Keratinocyte (primary cell): ENCODE results near the gene ABLIM1. TPM values are rescaled to one million over a fixed set of nuclear protein-coding genes. Genes with fewer than 3 reads are reported as not detected.

Experiments used
- DNase-seq: peaks from one replicate; pipeline ENCODE4 v3.0.0-alpha.2; 2011; ENCODE audit warnings: low read depth, missing footprints, low spot score
- FAIRE-seq: peaks from 2 replicates; lab custom pipeline; 2011; peaks lifted over from hg19 to GRCh38; lab: Jason Lieb, UNC
- H2AFZ ChIP-seq: 2 replicates; pipeline ENCODE4 v1.6.0; 2012; ENCODE audit warnings: low read length, control low read depth, inconsistent platforms; ENCODE audit not compliant: control insufficient read depth
- H3K27ac ChIP-seq: 2 replicates; pipeline ENCODE4 v1.5.1; 2011; ENCODE audit warnings: low read length; ENCODE audit not compliant: control insufficient read depth, insufficient read depth
- H3K27me3 ChIP-seq: 3 replicates; pipeline ENCODE4 v1.6.0; 2011; ENCODE audit warnings: low read length; ENCODE audit not compliant: control insufficient read depth, insufficient read depth; ENCODE audit errors: extremely low read depth
- H3K36me3 ChIP-seq, 2 experiments: 2 replicates in 1 of 2; 3 replicates in 1 of 2; pipeline ENCODE4 v1.5.1; 2011; ENCODE audit warnings: low read length in 2 of 2, mild to moderate bottlenecking in 1 of 2; ENCODE audit not compliant: control insufficient read depth in 2 of 2, insufficient read depth in 2 of 2; ENCODE audit errors: extremely low read depth in 1 of 2
- H3K4me1 ChIP-seq: 3 replicates; pipeline ENCODE4 v1.5.1; 2011; ENCODE audit warnings: low read length; ENCODE audit not compliant: control insufficient read depth, insufficient read depth; ENCODE audit errors: extremely low read depth
- H3K4me2 ChIP-seq: 3 replicates; pipeline ENCODE4 v1.6.0; 2011; ENCODE audit warnings: low read depth, low read length; ENCODE audit not compliant: control insufficient read depth, insufficient read depth; ENCODE audit errors: extremely low read depth
- H3K4me3 ChIP-seq, 3 experiments: fragments of 200-600 bp in 1 of 3; sonication (generic) in 1 of 3; 2 replicates in 2 of 3; 3 replicates in 1 of 3; pipeline ENCODE4 v1.5.1; 2011 to 2016; ENCODE audit warnings: low read length in 3 of 3, mild to moderate bottlenecking in 3 of 3, control low read depth in 2 of 3, inconsistent platforms in 1 of 3, low read depth in 1 of 3, mixed read lengths in 1 of 3, mixed run types in 1 of 3, moderate library complexity in 1 of 3; ENCODE audit not compliant: control insufficient read depth in 2 of 3, insufficient read depth in 2 of 3; ENCODE audit errors: extremely low read depth in 1 of 3
- H3K79me2 ChIP-seq: 2 replicates; pipeline ENCODE4 v1.6.0; 2012; ENCODE audit warnings: low read length; ENCODE audit not compliant: control insufficient read depth, insufficient read depth
- H3K9ac ChIP-seq: 3 replicates; pipeline ENCODE4 v1.6.0; 2011; ENCODE audit warnings: low read length; ENCODE audit not compliant: control insufficient read depth, insufficient read depth; ENCODE audit errors: extremely low read depth
- H3K9me1 ChIP-seq: 3 replicates; pipeline ENCODE4 v1.6.0; 2011; ENCODE audit warnings: low read length; ENCODE audit not compliant: control insufficient read depth, insufficient read depth; ENCODE audit errors: extremely low read depth
- H3K9me3 ChIP-seq: 2 replicates; pipeline ENCODE4 v1.5.1; 2012; ENCODE audit warnings: low read depth, low read length; ENCODE audit not compliant: control insufficient read depth
- H4K20me1 ChIP-seq: 3 replicates; pipeline ENCODE4 v1.6.0; 2011; ENCODE audit warnings: low read length; ENCODE audit not compliant: control insufficient read depth, insufficient read depth; ENCODE audit errors: extremely low read depth
- EZH2 ChIP-seq: IDR thresholded peaks from one replicate; pipeline ENCODE4 v1.6.1; 2012; ENCODE audit warnings: inconsistent platforms, mild to moderate bottlenecking, low read length, moderate library complexity
- dilution Hi-C: fragments of 300-500 bp; cut with MboI; formaldehyde crosslinking; loops from one replicate; pipeline ENCODE4 v1.7.0; 2020; ENCODE audit warnings: low sequenced_read_pairs; ENCODE audit not compliant: extremely low pct_ligation_motif_present
- polyA plus RNA-seq, 5 experiments: library from polyadenylated mRNA; depleted of rRNA in 3 of 5; stranded (reverse) in 3 of 5; stranded (forward) in 1 of 5; unstranded in 1 of 5; fragments of >200 nt; gene quantifications; 1 replicate in 1 of 5; 2 replicates in 3 of 5; 3 replicates in 1 of 5; pipeline versions ENCODE4 v1.2.1 to v1.2.3, GENCODE V29; 2011 to 2012; ENCODE audit warnings: missing spikeins in 2 of 5, low read depth in 1 of 5, low replicate concordance in 1 of 5
- TF ChIP-seq, protein P1 (sequence below), 3 experiments: IDR thresholded peaks in 1 of 3; conservative IDR thresholded peaks in 1 of 3; optimal IDR thresholded peaks in 1 of 3; 2 replicates in 2 of 3; 3 replicates in 1 of 3; pipeline versions ENCODE3 to v1.5.1; 2011; ENCODE audit warnings: low read length in 3 of 3, mild to moderate bottlenecking in 3 of 3, moderate library complexity in 2 of 3, control low read depth in 1 of 3, inconsistent platforms in 1 of 3; ENCODE audit not compliant: insufficient read depth in 2 of 3; ENCODE audit errors: extremely low read depth in 1 of 3

Gene ABLIM1
- polyA plus RNA-seq, 1 donor (not counting 4 experiments of a cell fraction or from before 2014, with no cell fraction given), result 55.2 TPM

DNA sequence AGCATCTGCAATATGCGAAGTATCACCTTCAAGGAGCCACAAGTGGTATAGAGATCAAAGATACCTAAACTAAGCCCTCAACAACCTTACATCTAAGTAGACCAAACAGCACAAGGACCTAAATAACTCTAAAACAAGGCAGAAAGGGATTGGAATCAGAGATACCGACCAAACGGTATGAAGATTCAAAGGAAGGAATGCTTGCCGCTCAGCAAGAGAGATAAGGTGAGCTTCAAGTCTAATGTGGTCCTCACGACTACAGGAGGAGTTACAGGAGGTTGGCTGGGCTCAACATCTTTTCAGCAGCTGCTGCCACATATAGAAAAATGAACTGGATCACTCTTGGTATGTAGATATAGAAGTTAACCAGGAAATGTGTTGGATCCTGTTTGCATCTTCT, 11.6 kb downstream of the ABLIM1 start:
- no peaks in the 10 kb centered on the region for H4K20me1 ChIP-seq
- no peaks in the 10 kb centered on the region for H3K79me2 ChIP-seq
- no peak overlapping the region for H3K4me3 ChIP-seq
- H3K36me3 ChIP-seq, result no peaks in the 10 kb centered on the region
- H3K9me3 ChIP-seq, result no peaks in the 10 kb centered on the region
- no peak overlapping the region for H3K9ac ChIP-seq
- peaks cover 30% of the 10 kb centered on the region for H3K4me1 ChIP-seq
- TF ChIP-seq, protein P1, sequence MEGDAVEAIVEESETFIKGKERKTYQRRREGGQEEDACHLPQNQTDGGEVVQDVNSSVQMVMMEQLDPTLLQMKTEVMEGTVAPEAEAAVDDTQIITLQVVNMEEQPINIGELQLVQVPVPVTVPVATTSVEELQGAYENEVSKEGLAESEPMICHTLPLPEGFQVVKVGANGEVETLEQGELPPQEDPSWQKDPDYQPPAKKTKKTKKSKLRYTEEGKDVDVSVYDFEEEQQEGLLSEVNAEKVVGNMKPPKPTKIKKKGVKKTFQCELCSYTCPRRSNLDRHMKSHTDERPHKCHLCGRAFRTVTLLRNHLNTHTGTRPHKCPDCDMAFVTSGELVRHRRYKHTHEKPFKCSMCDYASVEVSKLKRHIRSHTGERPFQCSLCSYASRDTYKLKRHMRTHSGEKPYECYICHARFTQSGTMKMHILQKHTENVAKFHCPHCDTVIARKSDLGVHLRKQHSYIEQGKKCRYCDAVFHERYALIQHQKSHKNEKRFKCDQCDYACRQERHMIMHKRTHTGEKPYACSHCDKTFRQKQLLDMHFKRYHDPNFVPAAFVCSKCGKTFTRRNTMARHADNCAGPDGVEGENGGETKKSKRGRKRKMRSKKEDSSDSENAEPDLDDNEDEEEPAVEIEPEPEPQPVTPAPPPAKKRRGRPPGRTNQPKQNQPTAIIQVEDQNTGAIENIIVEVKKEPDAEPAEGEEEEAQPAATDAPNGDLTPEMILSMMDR (optimal IDR thresholded peaks at IDR 0.05 in 1 of 3, IDR thresholded peaks at IDR 0.05 in 1 of 3, conservative IDR thresholded peaks at IDR 0.05 in 1 of 3; ENCODE audit: extremely low read depth in 1 of 3, insufficient read depth in 2 of 3, low read length in 3 of 3), result no peak
- no peak for TF ChIP-seq EZH2
- no peak overlapping the region for H3K4me2 ChIP-seq
- dilution Hi-C loops, result no loop called here
- H2AFZ ChIP-seq, result no peak overlapping the region
- H3K27ac ChIP-seq, result no peak overlapping the region
- H3K27me3 ChIP-seq, result no peaks in the 10 kb centered on the region
- H3K9me1 ChIP-seq, result no peaks in the 10 kb centered on the region
- DNase-seq (no peak), FAIRE-seq (no peak)

DNA sequence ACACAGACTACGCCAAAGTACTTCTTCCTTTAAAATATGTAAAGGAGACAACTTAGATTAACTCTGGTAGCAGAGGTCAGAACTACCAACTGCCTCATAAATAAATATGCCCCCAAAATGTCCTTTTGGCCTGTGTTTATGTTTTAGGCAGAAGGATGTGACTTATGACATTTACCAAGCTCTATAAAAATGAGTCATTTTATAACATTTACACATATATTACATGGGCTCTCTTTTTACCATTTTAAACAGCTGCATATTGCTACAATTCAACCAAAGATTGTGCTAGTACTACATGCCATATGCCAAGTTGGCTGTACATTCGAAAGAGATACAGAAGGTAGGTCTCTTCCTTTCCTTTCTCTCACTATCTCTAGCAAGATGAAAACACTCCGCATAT, 12.4 kb downstream of the ABLIM1 start:
- no peak for DNase-seq
- H3K9ac ChIP-seq, result no peak overlapping the region
- no peak overlapping the region for H3K27ac ChIP-seq
- H3K9me3 ChIP-seq, result no peaks in the 10 kb centered on the region
- dilution Hi-C loops, result no loop called here
- no peaks in the 10 kb centered on the region for H3K27me3 ChIP-seq
- H3K36me3 ChIP-seq, result no peaks in the 10 kb centered on the region
- H4K20me1 ChIP-seq, result no peaks in the 10 kb centered on the region
- peaks cover 30% of the 10 kb centered on the region for H3K4me1 ChIP-seq
- H3K79me2 ChIP-seq, result no peaks in the 10 kb centered on the region
- H3K9me1 ChIP-seq, result no peaks in the 10 kb centered on the region
- no peak overlapping the region for H3K4me2 ChIP-seq
- H2AFZ ChIP-seq, result no peak overlapping the region
- TF ChIP-seq EZH2, result no peak
- TF ChIP-seq, protein P1 (optimal IDR thresholded peaks at IDR 0.05 in 1 of 3, IDR thresholded peaks at IDR 0.05 in 1 of 3, conservative IDR thresholded peaks at IDR 0.05 in 1 of 3; ENCODE audit: extremely low read depth in 1 of 3, insufficient read depth in 2 of 3, low read length in 3 of 3), result no peak
- no peak overlapping the region for H3K4me3 ChIP-seq
- no peak for FAIRE-seq
